ENCODE measurements around the gene PKD1. TPM values are rescaled to one million over a fixed set of nuclear protein-coding genes. Genes with fewer than 3 reads are reported as not detected.

PKD1 gene
- total RNA-seq, 5 donors from 2014 or later (not counting 1 experiment from before 2014, with no cell fraction given): 99.4 to 152 (median 137) TPM

GRCh38 chr16:2083876-2084780, 51.6 kb downstream of the PKD1 start:
- H3K36me3 Mint-ChIP-seq: peaks cover 10% of the 10 kb centered on the region
- H3K27me3 ChIP-seq (replicated peaks in 1 of 2; ENCODE audit: control insufficient read depth in 2 of 2, extremely low read depth in 1 of 2, insufficient read depth in 2 of 2, low read length in 1 of 2): no peaks in the 10 kb centered on the region
- no peaks in the 10 kb centered on the region for H3K4me1 ChIP-seq (ENCODE audit: control insufficient read depth in 1 of 2, extremely low read depth in 1 of 2, insufficient read depth in 2 of 2, low read length in 2 of 2)
- H3K27ac ChIP-seq (ENCODE audit: low read length): no peak overlapping the region
- H3K9me3 ChIP-seq: no peaks in the 10 kb centered on the region
- CTCF ChIA-PET: no interaction called here
- peaks cover 38 to 71% of the 10 kb centered on the region in 2 donors for H3K36me3 ChIP-seq (ENCODE audit: control insufficient read depth in 2 of 2, extremely low read depth in 1 of 2, insufficient read depth in 1 of 2, low read length in 1 of 2)
- H3K9me3 Mint-ChIP-seq: no peaks in the 10 kb centered on the region
- no peaks in the 10 kb centered on the region for H3K27me3 Mint-ChIP-seq
- WGBS (ENCODE audit: insufficient coverage): 95% methylated on average over 44 of the region's 44 CpGs
- H3K27ac Mint-ChIP-seq: no peak overlapping the region
- POLR2A ChIA-PET: no interaction called here
- ATAC-seq (replicated peaks in 1 of 4) (no peak), DNase-seq (no peak)
- H3K4me3 Mint-ChIP-seq: no peak overlapping the region
- H3K4me3 ChIP-seq (ENCODE audit: control insufficient read depth in 1 of 2, extremely low read depth in 1 of 2, low read length in 1 of 2): no peak overlapping the region
- no peaks in the 10 kb centered on the region for H3K4me1 Mint-ChIP-seq

DNA sequence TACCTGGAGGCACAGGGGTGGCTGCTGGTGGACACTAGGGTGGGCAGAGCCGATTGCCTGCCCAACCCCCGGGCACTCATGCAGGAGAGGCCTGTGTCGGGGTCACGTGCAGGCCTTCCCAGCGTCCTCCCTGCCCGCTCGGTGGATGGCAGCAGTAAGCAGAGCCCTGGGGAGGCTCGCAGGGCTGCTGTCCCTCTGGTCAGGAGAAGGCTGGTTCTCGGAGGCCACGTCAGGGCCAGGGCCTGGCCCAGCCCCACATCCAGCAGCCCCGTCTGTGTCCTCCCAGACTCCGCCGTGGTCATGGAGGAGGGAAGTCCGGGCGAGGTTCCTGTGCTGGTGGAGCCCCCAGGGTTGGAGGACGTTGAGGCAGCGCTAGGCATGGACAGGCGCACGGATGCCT, 52.3 kb downstream of the PKD1 start:
- H3K4me3 ChIP-seq (ENCODE audit: control insufficient read depth in 1 of 2, extremely low read depth in 1 of 2, low read length in 1 of 2): peak overlapping the region in 1 of 2 donors; percentile 38
- H3K9me3 ChIP-seq: no peaks in the 10 kb centered on the region
- no peaks in the 10 kb centered on the region for H3K4me1 Mint-ChIP-seq
- no peaks in the 10 kb centered on the region for H3K4me1 ChIP-seq (ENCODE audit: control insufficient read depth in 1 of 2, extremely low read depth in 1 of 2, insufficient read depth in 2 of 2, low read length in 2 of 2)
- ChIA-PET POLR2A (no interaction called here), CTCF (no interaction called here)
- no peak overlapping the region for H3K27ac Mint-ChIP-seq
- DNase-seq: no peak
- H3K27me3 Mint-ChIP-seq: no peaks in the 10 kb centered on the region
- no peak for ATAC-seq (replicated peaks in 1 of 4)
- WGBS (ENCODE audit: insufficient coverage): 91% methylated on average over 18 of the region's 19 CpGs
- peaks cover 38 to 68% of the 10 kb centered on the region in 2 donors for H3K36me3 ChIP-seq (ENCODE audit: control insufficient read depth in 2 of 2, extremely low read depth in 1 of 2, insufficient read depth in 1 of 2, low read length in 1 of 2)
- H3K27ac ChIP-seq (ENCODE audit: low read length): no peak overlapping the region
- H3K9me3 Mint-ChIP-seq: no peaks in the 10 kb centered on the region
- H3K36me3 Mint-ChIP-seq: peaks cover 7% of the 10 kb centered on the region
- no peak overlapping the region for H3K4me3 Mint-ChIP-seq
- no peaks in the 10 kb centered on the region for H3K27me3 ChIP-seq (replicated peaks in 1 of 2; ENCODE audit: control insufficient read depth in 2 of 2, extremely low read depth in 1 of 2, insufficient read depth in 2 of 2, low read length in 1 of 2)

DNA sequence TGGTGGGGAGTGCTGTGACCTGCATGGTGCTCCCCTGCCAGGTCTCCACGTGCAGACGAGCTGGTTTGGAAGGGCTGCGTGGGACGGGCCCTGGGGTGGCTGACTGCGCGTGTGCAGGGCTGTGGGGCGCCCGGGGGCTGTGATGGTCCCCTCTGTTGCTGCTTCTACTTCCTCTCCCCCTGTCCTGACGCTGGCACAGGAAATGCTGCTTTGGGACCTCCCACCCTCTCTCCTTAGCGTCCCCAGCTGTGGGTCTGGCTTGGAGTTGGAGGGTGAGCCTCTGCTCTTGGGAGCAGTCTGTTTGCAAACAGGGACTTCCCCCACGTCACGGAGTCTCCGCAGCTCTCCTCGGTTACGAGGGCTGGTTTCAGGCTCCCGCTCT, 52.7 kb downstream of the PKD1 start:
- Mint-ChIP-seq H3K36me3 (peaks cover 7% of the 10 kb centered on the region), H3K4me3 (no peak overlapping the region), H3K9me3 (no peaks in the 10 kb centered on the region), H3K4me1 (no peaks in the 10 kb centered on the region), H3K27ac (no peak overlapping the region), H3K27me3 (no peaks in the 10 kb centered on the region)
- CTCF ChIA-PET: no interaction called here
- Histone ChIP-seq H3K27ac (ENCODE audit: low read length) (no peak overlapping the region), H3K27me3 (replicated peaks in 1 of 2; ENCODE audit: control insufficient read depth in 2 of 2, extremely low read depth in 1 of 2, insufficient read depth in 2 of 2, low read length in 1 of 2) (no peaks in the 10 kb centered on the region), H3K4me1 (ENCODE audit: control insufficient read depth in 1 of 2, extremely low read depth in 1 of 2, insufficient read depth in 2 of 2, low read length in 2 of 2) (no peaks in the 10 kb centered on the region), H3K36me3 (ENCODE audit: control insufficient read depth in 2 of 2, extremely low read depth in 1 of 2, insufficient read depth in 1 of 2, low read length in 1 of 2) (peaks cover 38 to 63% of the 10 kb centered on the region in 2 donors), H3K4me3 (ENCODE audit: control insufficient read depth in 1 of 2, extremely low read depth in 1 of 2, low read length in 1 of 2) (peak overlapping the region in 1 of 2 donors; percentile 38), H3K9me3 (no peaks in the 10 kb centered on the region)
- ATAC-seq (replicated peaks in 1 of 4): peak in 2 of 4 experiments; percentile 11 to 33
- POLR2A ChIA-PET: no interaction called here
- no peak for DNase-seq
- 89% methylated on average over 12 of the region's 16 CpGs for WGBS (ENCODE audit: insufficient coverage)

- Mint-ChIP-seq H3K27ac (no peak overlapping the region), H3K4me3 (no peak overlapping the region), H3K9me3 (no peaks in the 10 kb centered on the region), H3K27me3 (no peaks in the 10 kb centered on the region), H3K4me1 (no peaks in the 10 kb centered on the region), H3K36me3 (peaks cover 7% of the 10 kb centered on the region)
- ChIA-PET CTCF (no interaction called here), POLR2A (no interaction called here)
- Histone ChIP-seq H3K27me3 (replicated peaks in 1 of 2; ENCODE audit: control insufficient read depth in 2 of 2, extremely low read depth in 1 of 2, insufficient read depth in 2 of 2, low read length in 1 of 2) (no peaks in the 10 kb centered on the region), H3K36me3 (ENCODE audit: control insufficient read depth in 2 of 2, extremely low read depth in 1 of 2, insufficient read depth in 1 of 2, low read length in 1 of 2) (peaks cover 36 to 59% of the 10 kb centered on the region in 2 donors), H3K9me3 (no peaks in the 10 kb centered on the region), H3K4me1 (ENCODE audit: control insufficient read depth in 1 of 2, extremely low read depth in 1 of 2, insufficient read depth in 2 of 2, low read length in 2 of 2) (no peaks in the 10 kb centered on the region), H3K27ac (ENCODE audit: low read length) (no peak overlapping the region), H3K4me3 (ENCODE audit: control insufficient read depth in 1 of 2, extremely low read depth in 1 of 2, low read length in 1 of 2) (no peak overlapping the region)
- 92% methylated on average over 32 of the region's 32 CpGs for WGBS (ENCODE audit: insufficient coverage)
- ATAC-seq (replicated peaks in 1 of 4): no peak
- DNase-seq: no peak
Observed at GRCh38 chr16:2082171-2082982, 53.3 kb downstream of the PKD1 start.

- Histone ChIP-seq H3K27ac (ENCODE audit: low read length) (no peak overlapping the region), H3K27me3 (replicated peaks in 1 of 2; ENCODE audit: control insufficient read depth in 2 of 2, extremely low read depth in 1 of 2, insufficient read depth in 2 of 2, low read length in 1 of 2) (no peaks in the 10 kb centered on the region), H3K4me3 (ENCODE audit: control insufficient read depth in 1 of 2, extremely low read depth in 1 of 2, low read length in 1 of 2) (no peak overlapping the region), H3K9me3 (no peaks in the 10 kb centered on the region), H3K4me1 (ENCODE audit: control insufficient read depth in 1 of 2, extremely low read depth in 1 of 2, insufficient read depth in 2 of 2, low read length in 2 of 2) (no peaks in the 10 kb centered on the region), H3K36me3 (ENCODE audit: control insufficient read depth in 2 of 2, extremely low read depth in 1 of 2, insufficient read depth in 1 of 2, low read length in 1 of 2) (peaks cover 29 to 60% of the 10 kb centered on the region in 2 donors)
- Mint-ChIP-seq H3K4me3 (no peak overlapping the region), H3K27me3 (no peaks in the 10 kb centered on the region), H3K4me1 (no peaks in the 10 kb centered on the region), H3K27ac (no peak overlapping the region), H3K36me3 (peaks cover 6% of the 10 kb centered on the region), H3K9me3 (no peaks in the 10 kb centered on the region)
- ATAC-seq (replicated peaks in 1 of 4): no peak
- CTCF ChIA-PET: no interaction called here
- no peak for DNase-seq
- WGBS (ENCODE audit: insufficient coverage): 94% methylated on average over 35 of the region's 35 CpGs
- POLR2A ChIA-PET: no interaction called here
Observed at GRCh38 chr16:2081201-2082084, 54.3 kb downstream of the PKD1 start.

- no peak for ATAC-seq (replicated peaks in 1 of 4)
- Histone ChIP-seq H3K4me1 (ENCODE audit: control insufficient read depth in 1 of 2, extremely low read depth in 1 of 2, insufficient read depth in 2 of 2, low read length in 2 of 2) (no peaks in the 10 kb centered on the region), H3K9me3 (no peaks in the 10 kb centered on the region), H3K4me3 (ENCODE audit: control insufficient read depth in 1 of 2, extremely low read depth in 1 of 2, low read length in 1 of 2) (no peak overlapping the region), H3K27me3 (replicated peaks in 1 of 2; ENCODE audit: control insufficient read depth in 2 of 2, extremely low read depth in 1 of 2, insufficient read depth in 2 of 2, low read length in 1 of 2) (no peaks in the 10 kb centered on the region), H3K27ac (ENCODE audit: low read length) (no peak overlapping the region), H3K36me3 (ENCODE audit: control insufficient read depth in 2 of 2, extremely low read depth in 1 of 2, insufficient read depth in 1 of 2, low read length in 1 of 2) (peaks cover 22 to 55% of the 10 kb centered on the region in 2 donors)
- WGBS (ENCODE audit: insufficient coverage): 96% methylated on average over 14 of the region's 16 CpGs
- Mint-ChIP-seq H3K27ac (no peak overlapping the region), H3K4me3 (no peak overlapping the region), H3K9me3 (no peaks in the 10 kb centered on the region), H3K4me1 (no peaks in the 10 kb centered on the region), H3K27me3 (no peaks in the 10 kb centered on the region), H3K36me3 (peaks cover 6% of the 10 kb centered on the region)
- POLR2A ChIA-PET: no interaction called here
- no peak for DNase-seq
- CTCF ChIA-PET: no interaction called here
Observed at GRCh38 chr16:2079991-2080390, 55.7 kb downstream of the PKD1 start.

All from T-cell (primary cell).